Putamen (tissue), 1 donor: ENCODE results near the gene CLMN.

ENCODE experiments used
- DNase-seq: peaks from one replicate; pipeline ENCODE4 v3.0.0-alpha.2; 2016; ENCODE audit warnings: low spot score

The CLMN gene

DNA sequence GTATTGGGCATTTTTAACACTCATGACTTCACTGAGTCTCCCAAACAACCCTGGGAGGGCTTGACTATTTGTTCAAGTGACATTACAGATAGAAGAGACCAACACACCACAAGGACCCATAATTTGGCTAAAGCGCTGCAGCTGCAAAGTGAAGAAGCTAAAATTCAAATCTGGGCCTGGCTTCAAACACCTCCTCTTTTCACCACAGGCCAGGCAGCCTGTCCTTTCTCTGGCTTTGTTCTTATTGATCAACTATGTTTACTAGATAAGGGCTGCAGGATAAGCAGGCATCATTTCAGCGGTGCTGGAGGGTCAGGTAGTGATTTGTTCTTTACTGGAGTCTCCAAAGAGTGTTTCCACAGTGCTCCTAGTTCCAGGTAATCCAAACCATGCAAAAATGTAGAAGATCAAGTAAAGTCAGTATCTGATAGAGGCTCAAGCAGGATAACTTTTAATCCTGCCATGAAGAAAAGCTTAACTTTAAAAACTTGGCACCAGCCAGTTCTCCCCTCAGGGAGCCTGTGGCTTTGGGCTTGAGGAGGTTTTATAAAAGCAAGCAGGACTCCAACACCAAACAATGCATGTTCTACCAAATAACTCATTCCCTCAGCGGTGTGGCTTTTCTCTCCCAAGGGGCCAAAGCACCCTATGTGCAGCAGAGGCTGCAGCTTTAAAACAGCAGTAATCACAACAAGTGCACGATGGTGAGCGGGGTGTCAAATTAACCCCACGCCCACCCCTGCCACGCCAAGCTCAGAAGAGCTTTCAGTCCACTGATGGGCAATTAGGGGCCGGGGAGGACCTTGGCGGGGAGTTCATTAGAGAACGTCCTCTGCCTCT, 16.8 kb downstream of the CLMN start:
- no peak for DNase-seq

DNA sequence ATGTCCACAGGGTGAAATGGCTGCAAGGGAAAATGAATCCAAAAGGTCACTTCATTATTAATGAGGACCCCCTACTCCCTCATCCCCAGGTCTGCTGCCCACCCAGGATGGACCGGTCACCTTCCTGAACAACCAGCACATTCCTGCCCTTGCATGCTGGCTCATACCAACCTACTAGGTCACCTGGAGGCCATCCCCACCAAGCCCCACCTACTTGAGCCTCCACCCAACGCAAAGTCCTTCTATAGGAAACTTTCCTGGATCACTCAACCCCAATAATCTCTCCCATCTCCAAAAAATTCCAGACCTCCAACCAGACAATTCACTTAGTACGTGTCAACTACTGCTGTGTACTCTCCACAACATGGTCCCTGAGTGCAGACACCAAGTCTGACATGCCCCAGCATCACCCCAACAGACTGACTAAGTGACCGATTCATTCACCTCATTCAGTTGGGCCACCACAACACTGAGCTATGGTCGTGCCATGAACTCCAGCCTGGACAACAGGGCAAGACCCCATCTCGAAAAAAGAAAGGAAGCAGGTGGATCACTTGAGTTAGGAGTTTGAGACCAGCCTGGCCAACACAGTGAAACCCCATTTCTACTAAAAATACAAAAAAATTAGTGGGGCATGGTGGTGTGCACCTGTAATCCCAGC, 18.1 kb downstream of the CLMN start:
- no peak for DNase-seq

DNA sequence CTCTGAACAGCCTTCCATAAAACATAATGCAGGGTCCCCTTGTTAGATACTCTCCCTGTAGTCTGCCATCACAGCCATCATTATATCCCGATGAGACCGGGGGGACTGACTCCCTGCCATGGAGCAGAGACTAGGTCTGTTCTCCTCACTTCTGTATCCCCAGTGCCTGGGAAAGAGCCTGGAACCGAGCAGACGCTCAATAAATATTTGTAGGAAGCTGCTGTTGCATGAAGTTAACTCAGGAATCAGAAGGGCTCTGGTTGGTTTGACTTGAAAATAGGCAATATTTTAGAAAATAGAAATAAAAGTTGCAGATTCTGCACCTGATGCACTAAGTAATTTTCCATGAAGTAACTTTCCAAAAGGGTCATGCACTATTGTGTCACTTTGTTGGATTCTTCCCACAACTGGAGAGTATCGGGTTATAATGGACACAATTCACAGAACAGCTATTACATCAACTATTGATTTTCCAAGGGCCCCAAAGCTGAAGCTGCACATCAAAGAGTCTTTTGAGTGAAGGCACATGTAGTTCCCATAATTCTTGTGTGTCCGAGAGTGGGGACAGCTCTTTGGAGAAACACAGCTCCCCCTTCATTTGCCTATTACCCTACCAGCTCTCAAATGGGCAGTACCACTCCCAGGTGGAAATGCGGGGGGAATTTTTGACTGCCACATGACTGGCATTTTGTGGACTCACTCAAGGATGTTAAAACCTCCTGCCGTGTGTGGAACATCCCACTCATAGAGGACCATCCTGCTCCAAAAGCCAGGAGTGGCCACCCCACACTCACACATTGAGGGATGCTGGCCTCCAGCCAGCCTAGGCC, 18.8 kb downstream of the CLMN start:
- DNase-seq: peak; percentile 95

DNA sequence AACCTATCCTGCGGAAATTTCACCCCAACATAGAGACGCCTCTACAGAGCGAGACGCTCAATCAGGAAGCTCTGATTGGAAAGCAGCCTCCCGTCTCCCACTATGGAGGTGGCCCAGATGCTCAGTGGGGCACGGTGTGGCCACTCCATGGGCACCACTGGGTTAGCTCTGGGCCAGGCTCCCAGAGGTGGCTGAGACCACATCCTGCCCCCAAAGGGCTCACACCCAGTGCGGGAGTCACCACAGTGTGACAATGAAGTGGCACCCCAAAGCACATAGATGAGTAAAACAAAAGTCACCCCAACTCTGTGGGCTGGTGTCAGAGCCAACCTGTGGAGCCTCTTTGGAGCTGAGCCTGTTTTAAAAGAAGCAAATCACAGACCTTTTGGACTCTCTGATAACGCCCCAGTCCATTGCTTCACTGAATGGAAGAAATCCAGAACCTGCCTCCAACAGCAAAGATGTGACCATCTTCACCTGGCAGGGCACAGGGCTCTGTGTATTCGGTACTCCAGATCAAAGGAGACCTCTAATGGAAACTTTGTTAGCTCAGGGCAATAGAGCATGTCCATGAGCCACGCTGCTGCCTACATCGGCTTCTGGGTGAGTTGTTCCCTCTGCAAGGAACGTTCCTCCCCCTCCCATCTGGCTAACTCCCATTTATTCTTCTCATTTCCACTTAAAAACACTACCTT, 19.6 kb downstream of the CLMN start:
- no peak for DNase-seq

DNA sequence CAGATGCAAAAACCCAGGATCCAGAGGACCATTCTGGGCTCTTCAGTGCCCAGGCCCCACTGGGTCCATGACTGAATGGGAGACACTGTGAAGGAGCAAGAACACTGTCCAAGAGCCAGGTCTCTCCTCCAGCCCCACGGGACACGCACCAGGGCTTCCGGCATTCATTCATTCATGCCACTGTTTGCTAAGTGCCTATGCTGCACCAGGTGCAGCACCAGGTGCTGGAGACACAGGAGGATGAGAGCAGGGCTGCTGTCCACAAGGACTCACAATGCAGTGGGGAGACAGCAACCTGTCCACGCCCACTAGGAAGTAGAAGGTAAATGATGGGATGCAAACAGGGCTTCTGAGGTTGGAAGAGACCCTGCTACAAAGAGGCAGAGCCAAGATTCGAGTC, 20.4 kb downstream of the CLMN start:
- DNase-seq: no peak

DNA sequence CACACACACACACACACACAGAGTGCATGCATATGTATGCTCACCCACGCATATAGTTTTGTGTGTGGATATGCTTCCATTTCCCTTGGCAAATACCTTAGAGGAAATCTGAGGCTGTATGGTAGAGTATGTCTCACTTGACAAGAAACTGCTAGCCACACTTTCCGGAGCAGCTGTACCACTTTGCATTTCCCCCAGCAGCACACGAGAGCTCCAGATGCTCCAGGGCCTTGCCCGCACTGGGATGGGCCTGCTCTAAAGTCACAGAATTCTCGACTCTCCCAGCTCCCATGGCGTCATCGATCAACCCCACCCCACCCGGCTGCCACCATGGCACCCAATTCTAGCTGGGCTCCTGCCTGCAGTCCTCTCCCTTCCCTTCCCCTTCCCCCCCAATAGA, 21.9 kb downstream of the CLMN start:
- no peak for DNase-seq

DNA sequence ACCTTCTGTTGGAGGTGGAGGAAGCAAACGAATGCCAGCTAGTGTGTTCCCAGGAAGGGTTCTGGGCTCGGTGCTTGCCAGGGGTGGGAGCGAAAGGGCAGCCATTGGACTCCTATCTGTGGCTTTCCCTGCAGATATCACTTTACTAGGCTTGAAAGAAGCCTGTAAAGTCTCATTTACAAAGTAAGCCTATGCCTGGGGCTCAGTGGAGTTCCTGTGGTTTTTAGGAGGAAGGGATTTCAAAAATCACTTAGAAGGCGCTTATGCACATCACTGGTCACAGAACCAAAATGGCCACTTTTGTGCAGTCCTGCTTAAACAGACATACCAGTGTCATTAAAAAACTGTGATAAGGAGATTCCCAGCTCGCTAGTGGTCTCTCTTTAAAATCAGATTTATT, 22.7 kb downstream of the CLMN start:
- no peak for DNase-seq

DNA sequence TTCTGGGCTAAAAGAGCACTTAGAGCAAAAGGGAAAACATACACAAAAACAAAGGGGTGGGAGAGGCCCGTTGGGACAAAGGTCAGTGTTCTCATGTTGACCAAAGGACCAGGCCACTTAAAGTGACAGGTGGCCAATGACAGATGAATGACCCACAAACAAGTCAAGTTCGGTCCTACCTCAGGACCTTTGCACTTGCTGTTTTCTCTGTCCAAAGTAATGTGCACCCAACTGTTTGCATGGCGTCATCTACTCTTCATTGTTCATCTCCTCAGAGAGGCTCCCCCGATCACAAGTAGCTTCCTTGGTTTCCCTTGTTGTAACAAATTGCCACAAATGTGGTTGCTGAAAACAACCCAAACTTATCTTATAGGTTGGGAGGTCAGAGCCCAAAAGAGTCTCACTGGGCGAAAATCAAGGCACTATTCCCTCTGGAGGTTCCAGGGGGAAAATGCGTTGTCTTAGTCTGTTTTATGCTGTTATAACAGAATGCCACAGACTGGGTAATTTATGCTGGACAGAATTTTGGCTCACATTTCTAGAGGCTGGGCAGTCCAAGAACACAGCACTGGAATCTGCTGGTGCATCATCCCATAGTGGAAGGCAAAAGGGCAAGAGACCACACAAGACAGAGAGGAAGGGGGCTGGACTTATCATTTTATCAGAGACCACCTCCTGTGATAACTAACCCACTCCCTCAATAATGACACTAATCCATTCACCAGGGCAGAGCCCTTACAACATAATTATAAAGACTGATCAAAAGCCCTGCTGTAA, 23.9 kb downstream of the CLMN start:
- no peak for DNase-seq

DNA sequence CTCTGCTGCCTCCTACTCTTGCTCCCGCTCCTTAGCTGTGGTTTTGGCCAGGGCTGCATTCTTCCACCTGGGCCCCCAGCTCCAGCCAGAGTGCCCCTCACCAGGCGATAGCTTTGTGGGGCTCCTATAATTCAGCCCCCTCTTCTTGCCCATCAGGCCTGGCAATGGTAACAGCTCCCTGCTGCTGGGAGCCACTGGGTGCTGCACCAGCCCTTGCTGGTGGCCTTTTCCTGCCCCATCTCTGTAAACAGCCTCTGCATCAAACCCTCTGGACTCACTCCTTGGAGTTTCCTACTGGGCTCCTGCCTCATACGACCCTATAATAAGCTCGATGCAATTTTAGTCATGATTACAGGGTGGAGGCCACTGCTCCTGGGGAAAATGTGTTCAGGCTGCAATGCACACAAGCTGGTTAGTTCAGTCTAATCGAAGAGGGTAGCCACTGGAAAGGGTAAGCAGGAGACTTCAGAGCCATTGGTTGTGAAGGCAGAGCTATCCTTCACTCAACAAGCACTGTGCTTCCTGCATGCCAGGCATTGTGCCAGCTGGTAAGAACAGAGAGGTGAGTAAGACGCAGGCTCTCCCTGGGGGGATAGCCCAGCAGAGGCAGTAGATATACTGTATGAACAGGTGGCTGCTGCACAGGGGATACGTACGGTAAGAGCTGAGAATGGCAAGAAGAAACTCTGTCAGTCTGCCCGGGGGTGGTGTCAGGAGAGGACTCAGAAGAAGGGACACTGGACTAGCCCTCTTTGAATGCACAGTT, 24.7 kb downstream of the CLMN start:
- no peak for DNase-seq

DNA sequence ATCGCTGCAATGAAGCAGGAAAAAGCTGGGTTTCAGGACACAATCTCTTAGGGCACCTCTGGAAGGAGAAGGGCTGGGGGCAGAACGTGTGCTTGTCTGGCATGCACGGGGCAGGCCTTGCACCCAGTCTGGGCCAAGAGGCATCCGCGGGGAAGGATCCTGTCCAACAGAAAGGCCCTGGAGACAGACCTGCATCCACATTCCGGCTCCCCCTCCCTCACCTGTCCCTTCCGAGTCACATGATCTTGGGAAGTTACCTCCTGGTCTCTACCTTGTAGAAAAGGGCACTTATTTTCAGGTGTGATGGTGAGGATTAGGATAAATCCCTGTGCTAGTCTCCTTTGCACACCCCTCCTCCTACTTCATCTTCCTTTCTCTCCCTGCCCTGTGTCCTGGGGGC, 25.4 kb downstream of the CLMN start:
- DNase-seq: no peak

DNA sequence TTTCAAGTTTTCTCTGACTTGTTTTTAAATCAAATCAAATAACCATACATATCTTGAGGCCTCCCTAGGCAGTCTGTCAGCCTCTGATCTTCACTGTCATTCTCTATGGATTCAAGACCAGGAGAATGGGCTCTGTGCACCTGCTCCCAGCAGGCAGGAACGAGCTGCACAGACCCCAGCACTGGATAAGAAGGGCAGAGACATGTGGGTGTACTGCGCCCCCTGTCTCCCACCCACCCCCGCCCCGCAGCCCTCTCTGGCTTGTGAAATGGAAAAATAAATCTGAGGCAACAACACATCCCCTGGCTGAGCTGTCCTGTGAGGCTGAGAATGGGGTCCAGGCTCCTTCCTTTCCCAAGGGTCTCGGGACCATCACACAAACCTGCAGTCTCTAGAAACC, 26.3 kb downstream of the CLMN start:
- no peak for DNase-seq

DNA sequence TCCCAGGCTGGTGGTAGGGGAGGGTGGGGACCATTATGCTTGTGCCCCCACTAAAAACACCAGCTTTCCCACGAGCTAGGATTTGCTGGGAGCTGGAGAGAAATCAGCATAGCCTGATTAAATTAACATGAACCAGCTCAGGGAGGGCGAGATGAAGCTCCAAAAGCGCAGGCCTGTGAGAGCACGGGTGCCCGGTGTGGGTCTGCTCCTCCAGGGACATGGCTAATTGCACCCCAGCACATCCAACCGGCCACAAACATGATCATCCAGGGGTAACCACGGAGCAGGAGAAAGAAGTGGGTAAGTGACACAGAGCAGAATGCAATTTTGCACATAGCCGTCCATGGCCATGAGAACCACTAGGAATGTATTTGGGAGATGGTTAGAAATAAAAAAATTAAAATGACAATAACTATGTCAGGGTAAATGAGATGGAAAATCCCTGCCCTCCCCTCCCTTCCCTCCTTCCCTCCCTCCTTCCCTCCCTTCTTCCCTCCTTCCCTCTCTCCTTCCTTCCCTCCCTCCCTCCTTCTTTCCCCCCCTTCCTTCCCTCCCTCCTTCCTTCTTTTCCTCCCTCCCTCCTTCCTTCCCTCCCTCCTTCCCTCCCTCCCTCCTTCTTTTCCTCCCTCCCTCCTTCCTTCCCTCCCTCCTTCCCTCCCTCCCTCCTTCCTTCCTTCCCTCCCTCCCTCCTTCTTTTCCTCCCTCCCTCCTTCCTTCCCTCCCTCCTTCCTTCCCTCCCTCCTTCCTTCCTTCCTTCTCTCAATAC, 26.9 kb downstream of the CLMN start:
- no peak for DNase-seq

DNA sequence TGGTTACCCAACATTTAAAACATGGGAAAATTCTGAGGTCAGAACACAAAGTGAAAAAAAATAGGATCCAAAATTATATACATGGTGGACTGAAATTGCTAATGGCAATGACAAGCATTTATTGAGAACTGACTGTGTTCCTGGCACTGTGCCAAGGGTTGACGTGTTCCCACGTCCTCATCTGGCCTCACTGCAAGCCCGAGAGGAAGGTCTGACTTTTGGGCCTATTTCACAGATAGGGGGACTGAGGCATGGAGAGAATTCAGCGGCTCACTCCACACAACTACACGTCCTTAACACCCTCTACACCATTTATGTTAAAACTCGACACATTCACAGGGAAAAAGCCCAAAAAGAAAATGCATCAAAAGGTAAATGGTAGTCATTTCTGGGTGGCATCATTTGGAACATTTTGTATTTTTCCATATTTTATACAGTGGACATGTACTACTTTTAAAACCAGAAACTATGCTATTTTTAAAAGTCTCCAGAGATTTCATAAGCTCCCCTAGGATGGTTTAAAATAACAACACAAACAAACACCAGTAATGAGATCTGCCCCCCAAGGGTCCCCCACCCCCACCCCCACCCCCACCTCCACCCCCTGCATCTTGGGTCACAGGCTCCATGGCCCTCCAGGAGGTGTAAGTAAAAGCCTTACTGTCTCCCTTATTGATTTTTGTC, 27.7 kb downstream of the CLMN start:
- DNase-seq: peak; percentile 63

DNA sequence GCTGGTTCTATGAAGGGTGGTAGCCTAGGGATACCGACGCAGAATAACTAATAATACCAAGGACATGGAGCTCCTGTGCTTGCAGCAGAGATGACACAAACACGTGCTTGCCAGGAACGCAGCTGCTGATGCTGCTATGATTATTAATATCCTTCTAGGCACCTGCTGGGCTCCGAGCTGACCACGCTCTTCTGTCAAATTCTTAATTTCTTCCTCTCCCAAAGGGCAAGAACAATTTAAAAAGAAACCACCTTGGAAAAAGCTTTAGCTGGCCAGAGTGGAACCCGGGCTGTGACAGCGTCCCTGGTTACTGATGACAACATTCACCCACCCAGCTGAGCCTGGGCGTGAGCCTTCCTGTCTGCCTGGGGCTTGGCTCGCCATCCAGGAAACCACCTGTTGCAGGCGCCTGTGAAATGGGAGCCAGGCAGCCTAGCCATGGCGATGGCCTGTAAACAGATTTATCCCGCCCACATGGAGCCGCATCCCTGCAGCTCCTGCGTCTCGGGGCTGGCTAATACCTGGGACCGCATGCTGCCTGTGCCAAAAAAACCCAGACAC, 28.8 kb downstream of the CLMN start:
- DNase-seq: no peak

DNA sequence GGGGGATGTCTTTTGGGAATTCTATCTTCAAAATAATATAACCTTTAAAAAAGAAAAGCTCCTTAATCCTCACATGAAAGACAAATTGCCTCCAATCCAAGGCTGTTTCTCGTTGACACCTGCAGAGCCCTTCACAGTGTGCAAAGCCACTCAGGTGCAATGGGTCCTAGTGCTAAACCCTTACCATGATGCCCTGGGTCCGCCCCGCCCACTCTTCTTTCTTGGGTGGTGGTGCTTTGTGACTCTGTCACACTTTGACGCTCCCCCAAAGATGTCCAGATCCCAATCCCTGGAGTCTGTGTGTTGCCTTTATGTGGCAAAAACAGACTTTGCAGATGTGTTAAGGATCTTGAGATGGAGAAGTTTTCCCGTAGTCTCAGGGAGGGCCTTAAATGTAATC, 29.7 kb downstream of the CLMN start:
- DNase-seq: no peak

DNA sequence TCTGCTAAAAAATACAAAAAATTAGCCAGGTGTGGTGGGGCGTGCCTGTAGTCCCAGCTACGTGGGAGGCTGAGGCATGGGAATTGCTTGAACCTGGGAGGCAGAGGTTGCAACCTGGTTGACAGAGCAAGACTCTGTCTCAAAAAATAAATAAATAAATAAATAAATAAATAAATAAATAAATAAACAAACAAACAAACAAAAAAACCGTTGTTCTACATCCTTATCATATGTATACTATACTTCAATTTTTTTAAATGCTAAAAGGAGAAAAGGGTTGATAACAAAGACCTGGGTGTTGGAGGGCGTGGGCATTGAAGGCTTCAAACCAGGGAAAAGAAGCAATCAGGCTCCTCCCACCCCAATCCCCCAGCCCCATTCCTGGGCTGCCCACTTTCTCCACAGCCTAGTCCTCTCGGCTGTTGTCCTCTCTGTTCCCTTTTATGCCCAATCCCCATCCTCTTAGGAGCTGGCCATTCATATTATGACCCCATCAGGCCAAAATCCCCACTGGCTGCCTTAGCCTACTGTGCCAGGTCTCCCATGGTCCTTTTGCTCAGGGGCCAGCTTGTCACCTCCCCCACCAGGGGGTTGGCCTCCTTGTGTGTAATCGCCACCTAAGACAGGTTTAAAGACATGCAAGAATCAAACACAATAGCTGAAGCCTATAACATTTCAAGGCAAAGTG, 30.2 kb downstream of the CLMN start:
- DNase-seq: no peak

DNA sequence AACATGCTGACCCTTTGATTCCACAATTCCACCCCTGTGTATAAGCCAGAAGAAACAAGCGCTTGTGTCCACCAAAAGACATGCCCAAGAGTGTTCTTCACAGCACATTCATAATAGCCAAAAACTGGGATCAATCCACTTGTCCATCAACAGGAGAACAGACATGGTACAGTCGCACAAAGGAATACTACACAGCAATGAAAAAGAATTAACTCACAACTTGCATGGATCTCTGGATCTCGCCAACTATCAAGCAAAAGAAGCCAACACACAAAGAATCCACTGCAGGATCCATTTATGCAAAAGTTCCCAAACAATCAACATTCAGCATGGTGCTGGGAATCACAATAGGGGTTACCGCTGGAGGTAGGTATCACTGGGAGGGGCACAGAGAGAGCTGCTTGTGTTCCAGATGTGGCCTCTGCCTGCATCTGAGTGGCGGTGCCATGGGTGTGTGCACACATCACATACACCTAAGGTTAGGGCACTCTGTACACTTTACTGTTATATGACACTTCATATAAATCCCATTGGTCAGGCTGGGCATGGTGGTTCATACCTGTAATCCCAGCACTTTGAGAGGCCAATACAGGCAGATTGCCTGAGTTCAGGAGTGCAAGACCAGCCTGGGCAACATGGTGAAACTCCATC, 30.9 kb downstream of the CLMN start:
- DNase-seq: no peak
